GM12874 (cell line): ENCODE measurements around the gene TIMP3.

Experiments
- CTCF ChIP-seq: IDR thresholded peaks from 2 replicates; pipeline ENCODE4 v1.5.1; 2011; ENCODE audit warnings: low read depth, mild to moderate bottlenecking, control low read depth, low read length, moderate library complexity; ENCODE audit not compliant: insufficient read depth

TIMP3 gene

GRCh38 chr22:32855045-32855756 is 53.7 kb downstream of the TIMP3 start:
- TF ChIP-seq CTCF = no peak

- TF ChIP-seq CTCF = no peak
These were observed 56.7 kb downstream of the TIMP3 start for GRCh38 chr22:32858121-32858703.

- TF ChIP-seq CTCF = no peak
These were observed 57.5 kb downstream of the TIMP3 start for GRCh38 chr22:32858957-32859356.

GRCh38 chr22:32859743-32860142 is 58.2 kb downstream of the TIMP3 start:
- no peak for TF ChIP-seq CTCF

- no peak for TF ChIP-seq CTCF
These were observed 59.8 kb downstream of the TIMP3 start for GRCh38 chr22:32861330-32861729.

GRCh38 chr22:32862083-32862482 is 60.6 kb downstream of the TIMP3 start:
- TF ChIP-seq CTCF = no peak

GRCh38 chr22:32862936-32863661 is 61.6 kb downstream of the TIMP3 start:
- TF ChIP-seq CTCF = no peak
